Panc1 (cell line): Measurements from ENCODE around the gene CD300LF. TPM values are rescaled to one million over a fixed set of nuclear protein-coding genes. Genes with fewer than 3 reads are reported as not detected.

Source experiments
- ATAC-seq: fragments of 200-7000 bp; cut with Tn5 transposase; 2 replicates; pipeline ENCODE4 v1.9.1; 2020; ENCODE audit warnings: mild to moderate bottlenecking, moderate library complexity
- BruUV-seq: library from RNA; stranded (reverse); fragments of 400-500 nt; replicated peaks from 2 replicates; lab custom pipeline; 2021; lab: Mats Ljungman, UMichigan
- CTCF ChIA-PET: fragments of 300-600 bp; sonication (Branson Sonifier 250); formaldehyde crosslinking; loops from one replicate; lab custom pipeline; 2022; ENCODE audit warnings: antibody characterized with exemption; lab: Charles Lee
- POLR2A ChIA-PET: fragments of 300-600 bp; sonication (Branson Sonifier 250); formaldehyde crosslinking; loops from one replicate; lab custom pipeline; 2022; ENCODE audit warnings: antibody characterized with exemption; lab: Charles Lee
- DNase-seq: peaks from one replicate; pipeline ENCODE4 v3.0.0-alpha.2; 2010; ENCODE audit warnings: low read depth, low spot score
- H3K27ac ChIP-seq: 2 replicates; pipeline ENCODE4 v1.5.1; 2011; ENCODE audit warnings: mild to moderate bottlenecking, low read length, inconsistent platforms
- H3K27me3 ChIP-seq: fragments of 200-500 bp; sonication (Bioruptor generic); 2 replicates; pipeline ENCODE4 v1.6.0; 2014; ENCODE audit warnings: low read length, inconsistent platforms; ENCODE audit not compliant: control insufficient read depth, insufficient read depth
- H3K36me3 ChIP-seq: fragments of 200-500 bp; sonication (Bioruptor generic); 2 replicates; pipeline ENCODE4 v1.5.1; 2014; ENCODE audit warnings: inconsistent platforms, mild to moderate bottlenecking, low read length, moderate library complexity; ENCODE audit not compliant: control insufficient read depth, insufficient read depth
- H3K4me1 ChIP-seq: 2 replicates; pipeline ENCODE4 v1.5.1; 2011; ENCODE audit warnings: inconsistent platforms, mild to moderate bottlenecking, low read length, moderate library complexity; ENCODE audit not compliant: control insufficient read depth, insufficient read depth
- H3K4me3 ChIP-seq, 2 experiments: 2 replicates each; pipeline ENCODE4 v1.5.1; 2011 to 2012; ENCODE audit warnings: low read depth in 2 of 2, low read length in 2 of 2, mild to moderate bottlenecking in 2 of 2, inconsistent platforms in 1 of 2, moderate library complexity in 1 of 2
- H3K9me3 ChIP-seq: fragments of 200-500 bp; sonication (Bioruptor generic); 2 replicates; pipeline ENCODE4 v1.5.1; 2014; ENCODE audit warnings: low read depth, mild to moderate bottlenecking, inconsistent platforms, low read length, moderate library complexity; ENCODE audit not compliant: control insufficient read depth, insufficient read depth
- CTCF ChIP-seq: fragments of 450-650 bp; IDR thresholded peaks from 2 replicates; pipeline ENCODE4 v1.5.1; 2017; ENCODE audit warnings: mild to moderate bottlenecking
- POLR2AphosphoS5 ChIP-seq: IDR thresholded peaks from 2 replicates; pipeline ENCODE4 v1.6.1; 2012; ENCODE audit warnings: mild to moderate bottlenecking, low read depth, low read length, moderate library complexity
- REST ChIP-seq, 2 experiments: IDR thresholded peaks; 2 replicates each; pipeline ENCODE4 v1.6.1; 2011 to 2012; ENCODE audit warnings: low read depth in 2 of 2, control low read depth in 1 of 2, low read length in 1 of 2, mild to moderate bottlenecking in 1 of 2, moderate library complexity in 1 of 2; ENCODE audit not compliant: insufficient read depth in 1 of 2
- SIN3A ChIP-seq: IDR thresholded peaks from 2 replicates; pipeline ENCODE4 v1.6.1; 2012; ENCODE audit warnings: low read depth, mild to moderate bottlenecking, low read length, moderate library complexity, borderline replicate concordance; ENCODE audit not compliant: insufficient read depth
- TCF7L2 ChIP-seq: IDR thresholded peaks from 2 replicates; pipeline ENCODE4 v1.6.1; 2011; ENCODE audit warnings: mild to moderate bottlenecking, low read depth, low read length, inconsistent platforms
- in situ Hi-C: cut with HindIII; loops from 2 replicates; pipeline ENCODE4 v1.10.0; 2016; ENCODE audit warnings: low sequenced_read_pairs, low pct_unique_long_range_greater_than_20kb
- intact Hi-C: fragments of 100-400 bp; cut with micrococcal nuclease; formaldehyde crosslinking; loops from one replicate; pipeline ENCODE4 v1.10.0; 2022; ENCODE audit not compliant: unreplicated experiment
- total RNA-seq: library from RNA; stranded (reverse); gene quantifications from one replicate; pipeline ENCODE4 v1.2.1, GENCODE V29; 2021; ENCODE audit not compliant: unreplicated experiment

CD300LF gene
- total RNA-seq, 1 experiment from 2014 or later = not detected

GRCh38 chr17:74740641-74741387, 28.1 kb upstream of the CD300LF start:
- TF ChIP-seq TCF7L2 (no peak), REST (IDR thresholded peaks at IDR 0.05; ENCODE audit: insufficient read depth in 1 of 2, low read depth in 2 of 2, low read length in 1 of 2) (no peak), CTCF (no peak), SIN3A (no peak), POLR2AphosphoS5 (no peak)
- BruUV-seq = no TSS peak
- no peaks in the 10 kb centered on the region for H3K9me3 ChIP-seq
- POLR2A ChIA-PET = interaction anchor here (0.6 kb wide), 1 partner anchor 348 kb away, joined by 16 read pairs; no protein-coding TSS in a partner anchor
- ATAC-seq (no peak), DNase-seq (no peak)
- no peak overlapping the region for H3K4me3 ChIP-seq
- H3K27ac ChIP-seq = no peak overlapping the region
- intact Hi-C loops = loop anchor here (5.0 kb wide), 1 partner anchor 121 kb away; no protein-coding TSS in a partner anchor
- H3K27me3 ChIP-seq = 0 out of 2 replicates have a peak, but pooled peaks cover 3% of the 10 kb centered on the region
- peaks cover 9% of the 10 kb centered on the region for H3K4me1 ChIP-seq
- no peaks in the 10 kb centered on the region for H3K36me3 ChIP-seq
- in situ Hi-C loops = no loop called here
- CTCF ChIA-PET = interaction anchor here (0.7 to 1.0 kb wide), 3 partner anchors 51 to 440 kb away, joined by 4 to 5 read pairs (median 5); no protein-coding TSS in a partner anchor

- Histone ChIP-seq H3K27ac (no peak overlapping the region), H3K4me3 (no peak overlapping the region), H3K36me3 (no peaks in the 10 kb centered on the region), H3K27me3 (0 out of 2 replicates have a peak, but pooled peaks cover 3% of the 10 kb centered on the region), H3K4me1 (peaks cover 9% of the 10 kb centered on the region), H3K9me3 (no peaks in the 10 kb centered on the region)
- no TSS peak for BruUV-seq
- ChIA-PET CTCF (interaction anchor here (0.7 kb wide), 1 partner anchor 81 kb away, joined by 7 read pairs; no protein-coding TSS in a partner anchor), POLR2A (no interaction called here)
- TF ChIP-seq CTCF (no peak), REST (IDR thresholded peaks at IDR 0.05; ENCODE audit: insufficient read depth in 1 of 2, low read depth in 2 of 2, low read length in 1 of 2) (no peak), POLR2AphosphoS5 (no peak), TCF7L2 (no peak), SIN3A (no peak)
- ATAC-seq (no peak), DNase-seq (no peak)
- in situ Hi-C loops = no loop called here
- intact Hi-C loops = loop anchor here (5.0 kb wide), 1 partner anchor 122 kb away; no protein-coding TSS in a partner anchor
Observed at GRCh38 chr17:74740173-74740572, 27.4 kb upstream of the CD300LF start.
